ENCODE measurements around the gene DOCK8. TPM values are rescaled to one million over a fixed set of nuclear protein-coding genes. Genes with fewer than 3 reads are reported as not detected.

The DOCK8 gene
- total RNA-seq, 3 donors from 2014 or later = 80.6 to 83.4 (median 80.8) TPM

DNA sequence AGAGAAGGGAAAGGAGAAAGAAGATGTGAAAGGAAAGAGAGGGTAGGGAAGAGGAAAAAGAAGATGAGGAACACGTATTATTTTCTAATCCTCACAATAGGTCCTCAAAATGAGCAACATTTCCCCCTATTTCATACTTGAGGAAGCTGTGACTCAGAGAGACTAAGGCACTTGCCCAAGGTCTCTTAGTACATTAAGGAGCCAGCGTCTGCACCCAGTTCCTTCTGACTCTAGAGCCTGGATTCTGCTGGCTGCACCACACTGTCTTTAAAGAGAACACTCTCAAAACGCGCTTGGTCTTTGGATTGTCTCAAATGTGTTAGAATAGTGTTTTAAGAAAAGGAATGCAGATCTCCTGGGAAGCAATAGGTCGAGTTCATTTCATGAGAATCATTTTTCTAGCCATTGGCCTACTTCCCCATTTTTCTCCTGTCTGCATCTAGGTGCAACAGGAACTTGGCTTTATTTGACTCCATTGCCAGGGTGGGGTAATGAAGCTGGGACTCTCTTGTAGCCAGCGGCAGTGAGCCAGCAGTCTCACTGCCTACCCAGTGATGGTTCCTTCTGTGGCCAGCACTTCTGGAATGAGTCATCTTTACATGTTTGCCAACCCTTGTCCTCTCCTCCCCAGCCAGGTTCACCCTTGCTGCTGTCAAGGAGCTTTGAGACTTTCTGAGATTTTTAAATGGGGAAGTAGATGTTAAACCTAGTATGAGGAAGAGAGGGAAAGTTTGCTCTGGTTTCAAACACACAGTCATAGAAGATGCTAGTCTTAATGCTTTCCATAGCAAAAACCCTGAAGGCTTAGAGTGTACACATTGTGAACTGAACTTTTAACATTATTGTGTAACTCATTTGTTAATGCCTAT lies 82.7 kb downstream of the DOCK8 start:
- H3K9me3 Mint-ChIP-seq = no peaks in the 10 kb centered on the region
- ATAC-seq = peak; percentile 73 to 80
- H3K4me3 Mint-ChIP-seq = no peak overlapping the region
- H3K27me3 Mint-ChIP-seq (ENCODE audit: low read depth) = no peaks in the 10 kb centered on the region
- peaks cover 54% of the 10 kb centered on the region for H3K36me3 Mint-ChIP-seq (ENCODE audit: insufficient read depth)
- peaks cover 51% of the 10 kb centered on the region for H3K4me1 Mint-ChIP-seq (ENCODE audit: low read depth)
- no peak for DNase-seq

GRCh38 chr9:303502-303901 lies 88.8 kb downstream of the DOCK8 start:
- DNase-seq = no peak
- H3K4me3 Mint-ChIP-seq = no peak overlapping the region
- H3K9me3 Mint-ChIP-seq = no peaks in the 10 kb centered on the region
- no peaks in the 10 kb centered on the region for H3K27me3 Mint-ChIP-seq (ENCODE audit: low read depth)
- H3K36me3 Mint-ChIP-seq (ENCODE audit: insufficient read depth) = peaks cover 46% of the 10 kb centered on the region
- peaks cover 31% of the 10 kb centered on the region for H3K4me1 Mint-ChIP-seq (ENCODE audit: low read depth)
- no peak for ATAC-seq

- DNase-seq (no peak), ATAC-seq (no peak)
- H3K9me3 Mint-ChIP-seq = no peaks in the 10 kb centered on the region
- peaks cover 31% of the 10 kb centered on the region for H3K4me1 Mint-ChIP-seq (ENCODE audit: low read depth)
- H3K27me3 Mint-ChIP-seq (ENCODE audit: low read depth) = no peaks in the 10 kb centered on the region
- peaks cover 46% of the 10 kb centered on the region for H3K36me3 Mint-ChIP-seq (ENCODE audit: insufficient read depth)
- no peak overlapping the region for H3K4me3 Mint-ChIP-seq
Observed at GRCh38 chr9:304106-304505, 89.4 kb downstream of the DOCK8 start.

DNA sequence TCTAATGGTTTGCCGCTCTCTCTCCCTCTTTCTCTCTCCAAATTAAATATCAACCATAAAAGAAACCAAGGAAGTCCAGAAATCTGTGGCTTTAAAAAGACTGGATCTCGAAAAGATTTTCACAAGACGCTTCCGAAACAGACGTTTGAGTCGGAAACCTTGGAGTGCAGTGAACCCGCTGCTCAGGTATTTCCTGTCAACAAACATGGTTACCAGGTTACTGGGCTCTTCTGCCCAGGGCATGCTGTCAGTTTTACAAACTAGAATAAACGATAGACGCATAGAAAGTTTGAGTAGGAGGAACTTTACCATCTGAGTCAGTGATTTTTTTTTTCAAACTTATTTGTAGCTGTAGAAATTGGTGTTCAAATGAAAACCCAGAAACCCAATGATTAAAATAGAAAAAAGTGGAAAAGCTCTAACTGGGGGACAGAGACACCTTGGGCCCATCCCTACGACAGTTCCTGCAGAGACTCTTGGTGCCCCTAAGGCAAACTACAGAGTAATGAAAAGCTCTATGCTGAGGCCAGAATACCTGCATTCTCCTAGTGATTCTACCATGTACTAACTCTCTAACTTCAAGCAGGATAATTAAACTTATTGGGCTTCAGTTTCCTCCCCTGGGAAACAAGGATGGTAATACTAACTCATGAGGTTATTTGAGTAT lies 90.0 kb downstream of the DOCK8 start:
- H3K4me3 Mint-ChIP-seq = peak overlapping the region; percentile 25
- no peaks in the 10 kb centered on the region for H3K9me3 Mint-ChIP-seq
- ATAC-seq (no peak), DNase-seq (no peak)
- H3K4me1 Mint-ChIP-seq (ENCODE audit: low read depth) = peaks cover 31% of the 10 kb centered on the region
- H3K36me3 Mint-ChIP-seq (ENCODE audit: insufficient read depth) = peaks cover 46% of the 10 kb centered on the region
- no peaks in the 10 kb centered on the region for H3K27me3 Mint-ChIP-seq (ENCODE audit: low read depth)

DNA sequence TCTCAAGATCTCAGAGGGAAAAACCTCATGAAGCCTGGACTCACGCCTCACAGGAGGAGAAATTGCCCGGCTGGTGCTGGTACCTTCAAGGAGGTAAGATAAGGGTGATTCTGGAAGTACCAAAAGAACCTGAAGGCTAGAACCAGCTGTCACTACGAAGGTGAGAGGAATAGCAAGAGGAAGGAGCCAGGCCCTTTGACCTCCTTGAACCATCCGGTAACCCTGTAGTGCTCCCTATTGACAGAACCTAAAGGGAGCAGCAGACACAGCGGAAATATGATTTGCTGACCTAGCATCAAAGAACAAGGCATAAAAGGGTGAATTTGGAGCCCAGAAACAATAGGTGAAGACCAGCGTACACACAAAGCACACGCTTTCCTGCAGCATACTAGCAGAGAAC lies 92.2 kb downstream of the DOCK8 start:
- peak; percentile 60 to 77 for ATAC-seq
- no peaks in the 10 kb centered on the region for H3K27me3 Mint-ChIP-seq (ENCODE audit: low read depth)
- peaks cover 19% of the 10 kb centered on the region for H3K4me1 Mint-ChIP-seq (ENCODE audit: low read depth)
- H3K36me3 Mint-ChIP-seq (ENCODE audit: insufficient read depth) = peaks cover 34% of the 10 kb centered on the region
- H3K4me3 Mint-ChIP-seq = no peak overlapping the region
- no peaks in the 10 kb centered on the region for H3K9me3 Mint-ChIP-seq
- DNase-seq = peak; percentile 47

DNA sequence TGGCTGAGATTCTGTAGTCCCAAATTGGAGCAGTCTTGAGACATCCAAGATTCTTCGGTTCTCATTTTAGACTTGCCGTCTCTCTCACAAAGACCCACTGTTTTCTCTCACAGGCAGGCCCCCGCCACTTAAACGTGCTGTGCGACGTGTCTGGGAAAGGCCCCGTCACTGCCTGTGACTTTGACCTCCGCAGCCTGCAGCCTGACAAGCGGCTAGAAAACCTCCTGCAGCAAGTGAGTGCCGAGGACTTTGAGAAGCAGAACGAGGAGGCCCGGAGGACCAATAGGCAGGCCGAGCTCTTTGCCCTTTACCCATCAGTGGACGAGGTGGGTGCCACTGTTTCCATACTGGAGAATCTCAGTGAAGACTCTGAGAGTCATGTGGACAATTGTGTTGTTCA lies 97.2 kb downstream of the DOCK8 start:
- peaks cover 29% of the 10 kb centered on the region for H3K36me3 Mint-ChIP-seq (ENCODE audit: insufficient read depth)

GRCh38 chr9:312596-313320 lies 98.1 kb downstream of the DOCK8 start:
- Mint-ChIP-seq H3K4me3 (no peak overlapping the region), H3K9me3 (no peaks in the 10 kb centered on the region), H3K4me1 (ENCODE audit: low read depth) (no peaks in the 10 kb centered on the region), H3K36me3 (ENCODE audit: insufficient read depth) (peaks cover 31% of the 10 kb centered on the region), H3K27me3 (ENCODE audit: low read depth) (no peaks in the 10 kb centered on the region)
- DNase-seq = no peak
- ATAC-seq = no peak

More for the DNA sequence above, 97.2 kb downstream of the DOCK8 start:
- no peak for DNase-seq
- no peaks in the 10 kb centered on the region for H3K4me1 Mint-ChIP-seq (ENCODE audit: low read depth)
- no peak for ATAC-seq
- H3K9me3 Mint-ChIP-seq = no peaks in the 10 kb centered on the region
- H3K4me3 Mint-ChIP-seq = no peak overlapping the region
- H3K27me3 Mint-ChIP-seq (ENCODE audit: low read depth) = no peaks in the 10 kb centered on the region

GRCh38 chr9:316382-316965 lies 101.8 kb downstream of the DOCK8 start:
- H3K4me3 Mint-ChIP-seq = no peak overlapping the region
- no peaks in the 10 kb centered on the region for H3K27me3 Mint-ChIP-seq (ENCODE audit: low read depth)
- no peaks in the 10 kb centered on the region for H3K9me3 Mint-ChIP-seq
- no peaks in the 10 kb centered on the region for H3K4me1 Mint-ChIP-seq (ENCODE audit: low read depth)
- ATAC-seq (no peak), DNase-seq (no peak)
- H3K36me3 Mint-ChIP-seq (ENCODE audit: insufficient read depth) = peaks cover 34% of the 10 kb centered on the region

- DNase-seq = no peak
- H3K36me3 Mint-ChIP-seq (ENCODE audit: insufficient read depth) = peaks cover 26% of the 10 kb centered on the region
- no peaks in the 10 kb centered on the region for H3K27me3 Mint-ChIP-seq (ENCODE audit: low read depth)
Observed at GRCh38 chr9:318646-319045, 104.0 kb downstream of the DOCK8 start.

DNA sequence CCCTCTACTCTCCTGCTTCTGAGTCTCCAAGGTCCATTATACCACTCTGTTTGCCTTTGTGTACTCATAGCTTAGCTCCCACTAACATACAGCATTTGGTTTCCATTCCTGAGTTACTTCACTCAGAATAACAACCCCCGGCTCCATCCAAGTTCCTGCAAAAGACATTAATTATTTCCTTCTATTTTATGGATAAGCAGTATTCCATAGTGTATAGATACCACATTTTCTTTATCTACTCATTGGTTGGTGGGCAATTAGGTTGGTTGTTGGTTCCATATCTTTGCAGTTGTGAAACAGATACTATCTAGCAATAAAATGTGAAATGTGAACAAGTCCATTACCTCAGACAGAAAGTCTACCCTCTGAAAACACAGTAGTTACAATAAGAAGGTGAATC lies 110.3 kb downstream of the DOCK8 start:
- no peak for ATAC-seq
- no peak for DNase-seq
- Mint-ChIP-seq H3K27me3 (ENCODE audit: low read depth) (no peaks in the 10 kb centered on the region), H3K36me3 (ENCODE audit: insufficient read depth) (peaks cover 33% of the 10 kb centered on the region), H3K4me1 (ENCODE audit: low read depth) (no peaks in the 10 kb centered on the region), H3K4me3 (no peak overlapping the region), H3K9me3 (no peaks in the 10 kb centered on the region)

More at GRCh38 chr9:318646-319045, 104.0 kb downstream of the DOCK8 start:
- no peak for ATAC-seq
- H3K4me3 Mint-ChIP-seq = no peak overlapping the region
- no peaks in the 10 kb centered on the region for H3K4me1 Mint-ChIP-seq (ENCODE audit: low read depth)
- no peaks in the 10 kb centered on the region for H3K9me3 Mint-ChIP-seq

- Mint-ChIP-seq H3K4me1 (ENCODE audit: low read depth) (no peaks in the 10 kb centered on the region), H3K36me3 (ENCODE audit: insufficient read depth) (peaks cover 44% of the 10 kb centered on the region), H3K27me3 (ENCODE audit: low read depth) (no peaks in the 10 kb centered on the region), H3K9me3 (no peaks in the 10 kb centered on the region), H3K4me3 (no peak overlapping the region)
- ATAC-seq (no peak), DNase-seq (no peak)
Observed at GRCh38 chr9:326667-327066, 112.0 kb downstream of the DOCK8 start.

DNA sequence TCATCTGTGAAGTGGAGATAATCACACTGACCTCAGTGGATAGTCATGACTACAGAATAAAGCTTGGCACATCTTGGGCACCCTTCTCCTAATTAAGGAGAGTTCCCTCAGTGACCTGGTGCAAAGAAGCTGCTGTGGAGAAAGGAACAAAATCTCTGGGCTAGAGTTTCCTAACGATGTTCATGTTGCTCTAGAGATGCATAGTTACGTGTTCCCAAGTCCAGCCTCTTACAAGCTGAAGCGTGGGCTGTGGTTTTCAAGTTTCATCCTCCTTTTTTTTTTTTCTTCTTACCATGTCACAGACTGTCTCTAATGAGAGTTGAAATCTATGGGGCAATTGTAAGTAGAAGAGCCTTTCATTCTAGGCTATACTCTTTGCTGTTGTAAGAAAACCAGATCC lies 113.8 kb downstream of the DOCK8 start:
- Mint-ChIP-seq H3K4me1 (ENCODE audit: low read depth) (no peaks in the 10 kb centered on the region), H3K4me3 (no peak overlapping the region), H3K9me3 (no peaks in the 10 kb centered on the region), H3K27me3 (ENCODE audit: low read depth) (no peaks in the 10 kb centered on the region), H3K36me3 (ENCODE audit: insufficient read depth) (peaks cover 47% of the 10 kb centered on the region)
- DNase-seq (no peak), ATAC-seq (no peak)

- peaks cover 58% of the 10 kb centered on the region for H3K36me3 Mint-ChIP-seq (ENCODE audit: insufficient read depth)
- H3K27me3 Mint-ChIP-seq (ENCODE audit: low read depth) = no peaks in the 10 kb centered on the region
- DNase-seq (no peak), ATAC-seq (no peak)
- H3K4me1 Mint-ChIP-seq (ENCODE audit: low read depth) = peaks cover 18% of the 10 kb centered on the region
- H3K9me3 Mint-ChIP-seq = no peaks in the 10 kb centered on the region
- H3K4me3 Mint-ChIP-seq = no peak overlapping the region
Observed at GRCh38 chr9:331197-331596, 116.5 kb downstream of the DOCK8 start.

GRCh38 chr9:335373-335772 lies 120.7 kb downstream of the DOCK8 start:
- Mint-ChIP-seq H3K4me3 (no peak overlapping the region), H3K9me3 (no peaks in the 10 kb centered on the region), H3K27me3 (ENCODE audit: low read depth) (no peaks in the 10 kb centered on the region), H3K36me3 (ENCODE audit: insufficient read depth) (peaks cover 54% of the 10 kb centered on the region), H3K4me1 (ENCODE audit: low read depth) (peaks cover 18% of the 10 kb centered on the region)
- DNase-seq = no peak
- no peak for ATAC-seq

Data from activated T-cell treated with anti-CD3 and anti-CD28 coated beads, Interleukin-2, amount 50 U/mL, for 4 hours (primary cell).